ENCODE results near the gene ANO2.

- no peak for TF ChIP-seq CTCF (conservative IDR thresholded peaks at IDR 0.05; ENCODE audit: low read depth, low read length)
- TF ChIP-seq EZH2 (IDR thresholded peaks at IDR 0.05; ENCODE audit: low read length, unreplicated experiment), result no peak
These were observed 253.1 kb downstream of the ANO2 start for GRCh38 chr12:5691943-5692342.
